Caco-2 (cell line): ENCODE measurements around the gene SHE. TPM values are rescaled to one million over a fixed set of nuclear protein-coding genes. Genes with fewer than 3 reads are reported as not detected.

ENCODE experiments used
- BruUV-seq: library from RNA; stranded (reverse); fragments of 400-500 nt; replicated peaks from 2 replicates; lab custom pipeline; 2021; lab: Mats Ljungman, UMichigan
- CTCF ChIA-PET: fragments of 300-600 bp; sonication (Branson Sonifier 250); formaldehyde crosslinking; loops from one replicate; lab custom pipeline; 2022; ENCODE audit warnings: antibody characterized with exemption; lab: Charles Lee
- POLR2A ChIA-PET: fragments of 300-600 bp; sonication (Branson Sonifier 250); formaldehyde crosslinking; loops from one replicate; lab custom pipeline; 2022; ENCODE audit warnings: antibody characterized with exemption; lab: Charles Lee
- DNase-seq, 2 experiments: peaks; one replicate each; pipeline versions ENCODE4 v3.0.0 to v3.0.0-alpha.2; 2020 to 2022
- H3K27me3 ChIP-seq: replicated peaks from 2 replicates; pipeline ENCODE4 v1.6.0; 2011; ENCODE audit warnings: low read length; ENCODE audit not compliant: control insufficient read depth, insufficient read depth
- H3K36me3 ChIP-seq: 2 replicates; pipeline ENCODE4 v1.5.1; 2011; ENCODE audit warnings: low read length; ENCODE audit not compliant: control insufficient read depth, insufficient read depth
- H3K4me1 ChIP-seq: fragments of 250-450 bp; sonication (Bioruptor Pico); 2 replicates; pipeline ENCODE4 v1.5.1; 2020; ENCODE audit warnings: mild to moderate bottlenecking
- H3K4me3 ChIP-seq: 2 replicates; pipeline ENCODE4 v1.5.1; 2011; ENCODE audit warnings: low read depth, mild to moderate bottlenecking, control low read depth, low read length
- H3K9me3 ChIP-seq: fragments of 250-450 bp; sonication (Bioruptor Pico); 2 replicates; pipeline ENCODE4 v1.5.1; 2020; ENCODE audit warnings: mild to moderate bottlenecking, moderate library complexity
- H3K27ac Mint-ChIP-seq: one replicate; pipeline ENCODE4 v1.8.0; 2022; ENCODE audit warnings: mixed read lengths; ENCODE audit not compliant: unreplicated experiment
- H3K27me3 Mint-ChIP-seq: one replicate; pipeline ENCODE4 v1.8.0; 2022; ENCODE audit warnings: mixed read lengths; ENCODE audit not compliant: insufficient read depth, unreplicated experiment
- H3K36me3 Mint-ChIP-seq: one replicate; pipeline ENCODE4 v1.8.0; 2022; ENCODE audit warnings: mild to moderate bottlenecking, mixed read lengths; ENCODE audit not compliant: insufficient read depth, unreplicated experiment
- H3K4me1 Mint-ChIP-seq: one replicate; pipeline ENCODE4 v1.8.0; 2022; ENCODE audit warnings: low read depth, mixed read lengths; ENCODE audit not compliant: unreplicated experiment
- H3K4me3 Mint-ChIP-seq: one replicate; pipeline ENCODE4 v1.8.0; 2022; ENCODE audit warnings: mild to moderate bottlenecking, moderate library complexity, mixed read lengths; ENCODE audit not compliant: unreplicated experiment
- H3K9me3 Mint-ChIP-seq: one replicate; pipeline ENCODE4 v1.8.0; 2022; ENCODE audit warnings: mixed read lengths; ENCODE audit not compliant: unreplicated experiment
- intact Hi-C: fragments of 100-400 bp; cut with micrococcal nuclease; formaldehyde crosslinking; loops from one replicate; pipeline ENCODE4 v1.10.0; 2022; ENCODE audit not compliant: unreplicated experiment
- total RNA-seq: library from RNA; stranded (reverse); gene quantifications from 2 replicates; pipeline ENCODE4 v1.2.3, GENCODE V29; 2022
- TF ChIP-seq, protein P1 (sequence below), 2 experiments: fragments of 200-600 bp in 1 of 2; IDR thresholded peaks; 1 replicate in 1 of 2; 2 replicates in 1 of 2; pipeline versions ENCODE4 v1.5.1 to v1.8.0; 2011 to 2022; ENCODE audit warnings: antibody characterized with exemption in 1 of 2, control low read depth in 1 of 2, inconsistent platforms in 1 of 2, low read depth in 1 of 2, low read length in 1 of 2, mild to moderate bottlenecking in 1 of 2, moderate library complexity in 1 of 2; ENCODE audit not compliant: insufficient read depth in 1 of 2, severe bottlenecking in 1 of 2, unreplicated experiment in 1 of 2

The SHE gene
- total RNA-seq, 1 experiment from 2014 or later = not detected

DNA sequence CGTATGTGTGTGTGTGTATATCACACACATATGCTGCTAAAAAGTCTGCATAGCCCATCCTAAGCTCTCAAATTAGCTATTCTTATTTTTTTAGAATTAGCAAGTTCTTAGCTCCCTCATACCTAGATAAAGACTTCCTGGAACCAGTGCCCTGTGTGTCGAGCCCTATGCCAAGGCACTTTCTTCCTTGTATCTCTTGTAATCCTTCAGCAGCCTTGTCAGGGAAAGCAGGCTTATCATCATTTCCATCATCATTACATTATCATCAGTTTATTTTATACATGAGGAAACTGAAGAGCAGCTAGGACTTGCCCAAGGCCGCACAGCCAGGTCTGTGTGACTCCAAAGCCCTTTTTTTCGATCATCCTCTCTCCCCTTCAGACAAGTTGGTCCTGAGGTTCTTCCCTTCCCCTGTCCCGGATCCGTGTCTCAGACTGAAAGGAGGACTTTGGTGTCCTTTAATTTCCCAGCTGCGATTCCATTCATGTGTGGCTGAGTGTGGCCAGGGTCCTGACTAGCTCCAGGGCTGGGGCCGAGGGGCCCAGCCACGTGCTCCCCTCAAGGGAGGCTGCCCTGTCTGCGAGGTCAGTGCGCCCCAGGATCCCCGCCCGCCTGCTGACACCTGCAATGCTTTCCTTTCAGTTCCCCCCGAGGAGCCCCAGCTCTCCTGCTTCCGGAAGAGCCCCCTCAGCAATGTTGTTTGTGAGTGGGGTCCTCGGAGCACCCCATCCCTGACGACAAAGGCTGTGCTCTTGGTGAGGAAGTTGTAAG lies 72.2 kb downstream of the SHE start:
- Mint-ChIP-seq H3K27me3 (no peaks in the 10 kb centered on the region), H3K36me3 (no peaks in the 10 kb centered on the region)
- TF ChIP-seq, protein P1, sequence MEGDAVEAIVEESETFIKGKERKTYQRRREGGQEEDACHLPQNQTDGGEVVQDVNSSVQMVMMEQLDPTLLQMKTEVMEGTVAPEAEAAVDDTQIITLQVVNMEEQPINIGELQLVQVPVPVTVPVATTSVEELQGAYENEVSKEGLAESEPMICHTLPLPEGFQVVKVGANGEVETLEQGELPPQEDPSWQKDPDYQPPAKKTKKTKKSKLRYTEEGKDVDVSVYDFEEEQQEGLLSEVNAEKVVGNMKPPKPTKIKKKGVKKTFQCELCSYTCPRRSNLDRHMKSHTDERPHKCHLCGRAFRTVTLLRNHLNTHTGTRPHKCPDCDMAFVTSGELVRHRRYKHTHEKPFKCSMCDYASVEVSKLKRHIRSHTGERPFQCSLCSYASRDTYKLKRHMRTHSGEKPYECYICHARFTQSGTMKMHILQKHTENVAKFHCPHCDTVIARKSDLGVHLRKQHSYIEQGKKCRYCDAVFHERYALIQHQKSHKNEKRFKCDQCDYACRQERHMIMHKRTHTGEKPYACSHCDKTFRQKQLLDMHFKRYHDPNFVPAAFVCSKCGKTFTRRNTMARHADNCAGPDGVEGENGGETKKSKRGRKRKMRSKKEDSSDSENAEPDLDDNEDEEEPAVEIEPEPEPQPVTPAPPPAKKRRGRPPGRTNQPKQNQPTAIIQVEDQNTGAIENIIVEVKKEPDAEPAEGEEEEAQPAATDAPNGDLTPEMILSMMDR (IDR thresholded peaks at IDR 0.05; ENCODE audit: insufficient read depth in 1 of 2, low read depth in 1 of 2, low read length in 1 of 2, severe bottlenecking in 1 of 2, unreplicated experiment in 1 of 2) = no peak

More for the DNA sequence above, 72.2 kb downstream of the SHE start:
- Mint-ChIP-seq H3K4me1 (peaks cover 11% of the 10 kb centered on the region), H3K9me3 (no peaks in the 10 kb centered on the region), H3K27ac (no peak overlapping the region), H3K4me3 (no peak overlapping the region)
- CTCF ChIA-PET = no interaction called here
- Histone ChIP-seq H3K4me3 (no peak overlapping the region), H3K9me3 (no peaks in the 10 kb centered on the region), H3K27me3 (no peaks in the 10 kb centered on the region), H3K36me3 (no peaks in the 10 kb centered on the region), H3K4me1 (0 out of 2 replicates have a peak, but pooled peaks cover 7% of the 10 kb centered on the region)
- POLR2A ChIA-PET = no interaction called here
- no TSS peak for BruUV-seq
- no peak for DNase-seq
- intact Hi-C loops = no loop called here

Other genes with a start within 250 kb of the SHE start
- 135 and 138 TPM in 2 replicates for gene HAX1, start 229.8 kb downstream of the SHE start, total RNA-seq
- 0.50 and 1.3 TPM in 2 replicates for gene AQP10, start 181.3 kb downstream of the SHE start, total RNA-seq
- gene ATP8B2, start 176.9 kb downstream of the SHE start, total RNA-seq = 10.5 and 10.6 TPM in 2 replicates
- gene IL6R, start 97.1 kb downstream of the SHE start, total RNA-seq = 4.9 and 5.8 TPM in 2 replicates
- not detected in 2 replicates for gene TDRD10, start 193 bp downstream of the SHE start, total RNA-seq
- 92.2 and 93.2 TPM in 2 replicates for gene UBE2Q1, start 56.2 kb upstream of the SHE start, total RNA-seq
- gene CHRNB2, start 65.4 kb upstream of the SHE start, total RNA-seq = 0.09 TPM in 1 of 2 replicates, not detected in the other
- 178 and 190 TPM in 2 replicates for gene ADAR, start 105.8 kb upstream of the SHE start, total RNA-seq